Activated CD4-positive, alpha-beta memory T cell treated with anti-CD3 and anti-CD28 coated beads, Interleukin-2, amount 10 ng/mL, durations not matched to agents 7 days and 5 days (primary cell): Measurements from ENCODE around the gene POLR3A. TPM values are rescaled to one million over a fixed set of nuclear protein-coding genes. Genes with fewer than 3 reads are reported as not detected.
A peak's percentile ranks its signal among the peaks of the same experiment; 100 is the strongest.
"Not testable (repeated sequence)": the region's sequence is repeated elsewhere in the genome, so short reads cannot be mapped to it uniquely, and the experiment has no call there.

Source experiments
- CTCF ChIA-PET: fragments of 350-600 bp; sonication (Branson Sonifier 250); formaldehyde crosslinking; loops from one replicate; lab custom pipeline; 2021; ENCODE audit warnings: antibody characterized with exemption, inconsistent platforms; lab: Charles Lee
- POLR2A ChIA-PET: fragments of 350-600 bp; sonication (Branson Sonifier 250); formaldehyde crosslinking; loops from one replicate; lab custom pipeline; 2021; ENCODE audit warnings: antibody characterized with exemption; lab: Charles Lee
- DNase-seq: peaks from one replicate; pipeline ENCODE4 v3.0.0-alpha.2; 2020
- H3K27ac Mint-ChIP-seq: one replicate; pipeline ENCODE4 v1.8.0; 2021; ENCODE audit warnings: mild to moderate bottlenecking, mixed read lengths
- H3K27me3 Mint-ChIP-seq: one replicate; pipeline ENCODE4 v1.8.0; 2021; ENCODE audit warnings: mixed read lengths
- H3K36me3 Mint-ChIP-seq: one replicate; pipeline ENCODE4 v1.8.0; 2021; ENCODE audit warnings: low read depth, mixed read lengths
- H3K4me1 Mint-ChIP-seq: one replicate; pipeline ENCODE4 v1.8.0; 2021; ENCODE audit warnings: mixed read lengths
- H3K4me3 Mint-ChIP-seq: one replicate; pipeline ENCODE4 v1.8.0; 2021; ENCODE audit warnings: mild to moderate bottlenecking, mixed read lengths
- H3K9me3 Mint-ChIP-seq: one replicate; pipeline ENCODE4 v1.8.0; 2021; ENCODE audit warnings: mixed read lengths
- total RNA-seq, 2 experiments: library from RNA; stranded (reverse); gene quantifications; one replicate each; pipeline ENCODE4 v1.2.3, GENCODE V29; 2021

Gene POLR3A
- total RNA-seq: 10 to 100 TPM; 16.6 to 16.8 TPM

DNA sequence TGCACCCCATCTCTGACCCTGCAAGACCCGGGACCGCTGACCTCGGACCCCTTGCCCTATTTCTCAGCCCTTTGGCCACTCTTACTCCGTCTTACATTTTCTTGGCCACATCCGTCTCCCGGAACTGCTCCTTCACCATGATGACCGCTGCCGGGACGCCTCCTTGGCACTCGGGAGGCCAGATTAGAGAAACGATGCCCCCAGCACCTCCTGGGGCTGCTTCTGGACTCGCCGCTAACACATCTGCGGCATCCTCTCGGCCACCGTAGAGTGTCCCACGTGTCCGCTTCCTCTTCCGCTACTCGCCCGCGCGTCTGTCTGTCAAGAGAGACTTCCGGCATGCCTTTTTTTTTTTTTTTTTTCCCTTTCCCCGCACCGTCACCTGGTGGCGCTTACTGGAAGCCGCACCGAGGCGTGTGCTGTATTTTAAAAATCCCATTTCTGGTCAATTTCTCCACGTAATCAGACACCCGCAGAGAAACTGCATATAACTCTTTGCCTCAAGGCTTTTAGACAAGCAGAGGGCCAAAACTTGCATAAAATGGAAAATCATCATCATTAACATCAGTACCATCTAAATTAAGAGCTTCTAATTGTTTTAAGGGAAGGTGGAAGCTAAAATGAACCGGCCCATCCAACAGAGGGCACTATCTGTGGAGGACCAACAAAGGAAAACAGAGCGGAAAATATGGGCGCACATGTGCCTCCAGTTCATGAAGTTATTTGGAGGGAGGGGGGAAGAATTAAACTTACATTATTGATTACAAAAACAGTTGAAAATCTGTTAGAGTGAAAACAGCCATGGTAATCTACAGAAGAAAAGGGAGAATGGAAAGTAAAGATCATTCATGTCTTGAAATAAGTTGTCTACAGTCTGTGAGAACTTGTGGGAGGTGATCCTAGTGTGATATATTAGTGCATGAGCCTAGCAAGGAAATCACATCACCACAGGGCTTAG is at the start of gene POLR3A:
Gene POLR3A, minus strand, starts transcription at position 247 of the 958 bp plus-strand sequence. Its CDS starts 108 bp downstream, at position 139.
- H3K4me1 Mint-ChIP-seq: peaks cover 37% of the 10 kb centered on the region
- ChIA-PET CTCF (interaction anchor here (0.6 to 3.7 kb wide), 9 partner anchors 10 to 1726 kb away, joined by 3 to 19 read pairs (median 4); no protein-coding TSS in a partner anchor), POLR2A (interaction anchor here (1.2 to 2.0 kb wide), 2 partner anchors 13 to 273 kb away, joined by 4 to 6 read pairs; no protein-coding TSS in a partner anchor)
- H3K27me3 Mint-ChIP-seq: no peaks in the 10 kb centered on the region
- H3K4me3 Mint-ChIP-seq: peak within 1 kb of the TSS; percentile 95
- H3K27ac Mint-ChIP-seq: peak within 1 kb of the TSS; percentile 86
- no peaks in the 10 kb centered on the region for H3K9me3 Mint-ChIP-seq
- peak; percentile 93 for DNase-seq
- peaks cover 26% of the 10 kb centered on the region for H3K36me3 Mint-ChIP-seq

DNA sequence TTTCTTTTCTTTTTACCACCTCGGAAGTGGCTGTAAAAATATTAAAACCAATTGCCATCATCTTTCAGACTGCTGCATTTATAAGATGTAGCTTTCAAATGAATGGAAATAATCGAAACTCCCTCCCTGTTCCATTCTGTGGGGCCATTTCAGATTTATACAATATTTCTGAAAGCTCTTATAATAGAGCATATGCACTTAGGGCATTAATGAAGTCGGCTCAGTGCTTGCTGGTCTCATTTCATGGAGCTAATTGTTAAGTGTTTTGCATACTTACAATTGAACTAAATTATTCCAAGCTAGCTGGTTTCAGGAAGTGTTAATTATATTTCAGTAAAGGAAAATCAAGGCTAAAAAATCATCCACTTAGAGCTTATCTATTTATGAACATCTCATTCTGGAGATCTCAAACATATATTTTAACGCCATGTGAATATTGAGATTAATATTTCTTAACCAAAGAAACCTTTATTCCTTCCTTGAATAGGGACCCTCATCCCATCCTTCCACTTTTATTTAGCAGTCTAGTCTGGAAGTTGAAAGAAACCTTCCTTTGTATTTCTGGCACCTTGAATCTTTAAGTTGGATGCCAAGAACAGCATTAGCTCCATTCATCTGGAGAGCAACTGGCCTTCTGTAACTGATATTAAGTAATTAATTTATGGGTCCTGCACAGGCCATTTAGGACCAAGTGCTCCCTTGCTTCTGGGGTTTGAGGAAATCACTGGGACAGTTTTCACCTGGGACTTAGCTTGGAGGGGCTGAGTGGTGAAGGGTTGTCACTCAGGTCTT is 49.4 kb upstream of the POLR3A start:
- Mint-ChIP-seq H3K4me1 (no peaks in the 10 kb centered on the region), H3K27ac (no peak overlapping the region), H3K4me3 (no peak overlapping the region), H3K9me3 (no peaks in the 10 kb centered on the region), H3K27me3 (no peaks in the 10 kb centered on the region), H3K36me3 (no peaks in the 10 kb centered on the region)
- ChIA-PET CTCF (no interaction called here), POLR2A (no interaction called here)
- no peak for DNase-seq

DNA sequence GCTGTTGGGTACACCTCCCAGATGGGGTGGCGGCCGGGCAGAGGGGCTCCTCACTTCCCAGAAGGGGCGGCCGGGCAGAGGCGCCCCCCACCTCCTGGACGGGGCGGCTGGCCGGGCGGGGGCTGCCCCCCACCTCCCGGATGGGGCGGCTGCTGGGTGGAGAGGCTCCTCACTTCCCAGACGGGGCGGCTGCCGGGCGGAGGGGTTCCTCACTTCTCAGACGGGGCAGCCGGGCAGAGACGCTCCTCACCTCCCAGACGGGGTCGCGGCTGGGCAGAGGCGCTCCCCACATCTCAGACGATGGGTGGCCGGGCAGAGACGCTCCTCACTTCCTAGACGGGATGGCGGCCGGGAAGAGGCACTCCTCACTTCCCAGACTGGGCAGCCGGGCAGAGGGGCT is 46.5 kb upstream of the POLR3A start:
- H3K36me3 Mint-ChIP-seq, H3K9me3 Mint-ChIP-seq, CTCF ChIA-PET: not testable (repeated sequence)

DNA sequence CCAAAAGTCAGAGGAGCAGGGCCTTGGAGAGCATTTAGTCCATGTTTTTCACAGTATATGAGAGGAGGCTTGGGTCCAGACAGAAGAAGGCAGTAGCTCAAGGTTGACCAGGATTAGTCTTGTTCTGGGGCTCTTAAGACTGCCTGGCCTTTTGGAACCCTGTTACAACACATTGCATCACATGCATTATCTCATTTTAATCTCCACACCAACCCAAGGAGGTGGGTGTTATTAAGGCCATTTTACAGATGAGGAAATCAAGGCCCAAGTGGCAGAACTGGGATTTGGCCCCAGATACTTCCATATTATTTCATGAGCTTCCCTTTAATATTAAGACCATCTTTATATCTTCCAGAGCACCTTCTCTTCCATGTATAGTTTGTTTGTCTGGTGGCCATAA is 43.2 kb upstream of the POLR3A start:
- Mint-ChIP-seq H3K36me3 (no peaks in the 10 kb centered on the region), H3K4me1 (no peaks in the 10 kb centered on the region), H3K4me3 (no peak overlapping the region), H3K27ac (no peak overlapping the region), H3K27me3 (no peaks in the 10 kb centered on the region), H3K9me3 (no peaks in the 10 kb centered on the region)
- ChIA-PET POLR2A (no interaction called here), CTCF (no interaction called here)
- DNase-seq: no peak

More for the DNA sequence above, 46.5 kb upstream of the POLR3A start:
- H3K4me1 Mint-ChIP-seq, H3K27me3 Mint-ChIP-seq, H3K27ac Mint-ChIP-seq, H3K4me3 Mint-ChIP-seq, POLR2A ChIA-PET, DNase-seq: not testable (repeated sequence)

DNA sequence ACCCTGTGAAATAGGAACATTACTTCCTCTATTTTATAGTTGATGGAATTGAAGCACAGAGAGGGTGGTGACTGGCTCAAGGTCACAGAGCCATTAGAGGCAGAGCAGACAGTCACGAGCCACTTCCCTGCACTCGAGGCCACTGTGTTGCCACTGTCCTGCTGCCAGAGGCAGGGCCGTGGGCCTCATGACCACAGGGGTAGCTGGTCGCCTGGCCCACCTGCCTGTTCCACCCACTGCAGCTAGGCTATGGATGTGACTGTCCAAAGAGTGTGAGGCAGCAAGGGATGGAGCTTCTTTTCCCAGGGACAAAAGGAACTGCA is 42.5 kb upstream of the POLR3A start:
- ChIA-PET CTCF (no interaction called here), POLR2A (no interaction called here)
- no peak for DNase-seq
- Mint-ChIP-seq H3K27ac (no peak overlapping the region), H3K4me3 (no peak overlapping the region), H3K4me1 (no peaks in the 10 kb centered on the region), H3K36me3 (no peaks in the 10 kb centered on the region), H3K9me3 (no peaks in the 10 kb centered on the region), H3K27me3 (no peaks in the 10 kb centered on the region)

DNA sequence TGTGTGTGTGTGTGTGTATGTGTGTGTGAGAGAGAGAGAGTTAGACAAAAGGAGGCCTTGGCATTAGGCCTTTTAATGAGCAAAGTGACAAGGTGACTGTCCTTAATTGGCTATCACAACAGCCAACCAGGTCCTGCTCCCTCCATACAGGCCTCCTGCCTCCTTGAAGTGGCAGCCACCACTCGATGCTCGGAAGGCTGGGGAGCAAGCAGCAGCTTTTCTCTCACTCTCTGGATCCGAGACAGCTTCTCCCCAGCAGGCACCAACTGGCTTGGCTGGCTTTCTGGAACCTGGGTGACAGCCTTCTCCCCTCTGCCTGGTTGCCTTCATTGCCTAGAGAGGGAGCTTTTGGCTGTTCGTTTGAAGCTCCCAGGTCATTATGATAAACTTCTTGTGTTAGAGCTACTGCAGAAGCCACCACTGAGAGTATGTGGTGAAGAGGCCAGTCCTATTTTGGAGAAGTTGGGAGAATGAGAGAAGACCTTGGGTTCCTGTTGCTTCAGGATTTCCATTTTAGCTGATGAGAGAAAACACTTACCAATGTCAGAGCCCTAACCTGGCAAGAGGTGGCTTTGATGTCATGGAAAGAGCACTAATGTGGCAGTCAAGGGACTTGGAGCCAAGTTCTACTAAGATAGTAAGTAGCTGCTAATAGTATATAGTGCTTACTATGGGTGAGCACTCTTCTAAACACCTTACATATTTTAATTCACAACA is 42.0 kb upstream of the POLR3A start:
- Mint-ChIP-seq H3K27ac (no peak overlapping the region), H3K27me3 (no peaks in the 10 kb centered on the region), H3K36me3 (no peaks in the 10 kb centered on the region), H3K4me3 (no peak overlapping the region), H3K4me1 (no peaks in the 10 kb centered on the region), H3K9me3 (no peaks in the 10 kb centered on the region)
- CTCF ChIA-PET: no interaction called here
- POLR2A ChIA-PET: no interaction called here
- DNase-seq: no peak

DNA sequence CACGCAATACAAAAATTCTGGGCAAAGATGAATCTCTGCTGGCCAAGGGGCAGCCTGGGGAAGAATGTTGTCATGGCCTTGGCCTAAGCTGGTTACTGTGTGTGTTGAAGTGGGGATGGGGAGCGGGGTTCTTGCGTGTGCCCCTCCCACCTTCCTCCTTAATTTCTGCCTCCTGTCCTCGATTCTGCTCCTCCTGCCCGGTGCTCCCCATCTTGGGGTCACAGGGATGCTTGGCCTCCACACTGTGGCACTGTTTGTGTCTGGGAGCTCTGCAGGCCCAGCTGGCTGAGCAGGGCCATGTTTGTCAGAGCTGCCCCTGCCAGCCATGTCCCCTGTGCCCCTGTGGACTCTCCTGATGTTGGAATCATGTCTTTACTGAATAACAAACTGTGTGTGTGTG is 41.4 kb upstream of the POLR3A start:
- no peak overlapping the region for H3K4me3 Mint-ChIP-seq
- no peaks in the 10 kb centered on the region for H3K4me1 Mint-ChIP-seq
- H3K27ac Mint-ChIP-seq: no peak overlapping the region
- ChIA-PET CTCF (no interaction called here), POLR2A (no interaction called here)
- no peaks in the 10 kb centered on the region for H3K27me3 Mint-ChIP-seq
- no peaks in the 10 kb centered on the region for H3K9me3 Mint-ChIP-seq
- H3K36me3 Mint-ChIP-seq: no peaks in the 10 kb centered on the region
- DNase-seq: no peak

DNA sequence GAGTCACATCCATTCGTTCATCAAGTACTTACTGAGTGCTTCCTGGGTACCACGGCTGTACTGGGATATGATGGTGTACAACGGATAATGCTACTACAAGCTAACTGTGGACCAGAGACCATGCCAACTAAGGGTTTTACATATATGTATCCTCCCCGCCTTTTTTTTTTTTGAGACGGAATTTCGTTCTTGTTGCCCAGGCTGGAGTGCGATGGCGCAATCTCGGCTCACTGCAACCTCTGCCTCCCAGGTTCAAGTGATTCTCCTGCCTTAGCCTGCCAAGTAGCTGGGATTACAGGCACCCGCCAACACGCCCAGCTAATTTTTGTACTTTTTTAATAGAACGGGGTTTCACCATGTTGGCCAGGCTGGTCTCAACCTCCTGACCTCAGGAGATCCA is 40.7 kb upstream of the POLR3A start:
- H3K36me3 Mint-ChIP-seq, POLR2A ChIA-PET, CTCF ChIA-PET: not testable (repeated sequence)

DNA sequence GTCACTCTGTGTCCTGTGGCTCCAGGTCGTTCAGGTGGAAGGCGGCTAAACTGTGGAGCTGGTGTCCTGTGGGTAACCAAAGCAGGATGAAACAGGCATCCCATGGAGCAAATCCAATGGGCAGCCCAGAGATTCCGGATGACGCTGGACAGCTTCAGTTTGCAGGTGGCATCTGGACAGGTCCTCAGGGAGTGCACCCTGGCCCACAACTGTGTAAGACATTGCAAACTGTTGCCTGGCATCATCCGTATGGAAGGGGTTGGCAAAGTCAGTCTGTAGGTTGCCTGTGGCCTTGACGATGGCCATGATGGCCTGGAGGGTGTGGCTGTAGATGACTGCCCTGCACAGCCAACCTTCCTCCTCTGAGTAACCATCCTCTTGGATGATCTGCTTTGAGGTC is 39.8 kb upstream of the POLR3A start:
- no peak overlapping the region for H3K27ac Mint-ChIP-seq
- DNase-seq: no peak
- no peaks in the 10 kb centered on the region for H3K9me3 Mint-ChIP-seq
- no peaks in the 10 kb centered on the region for H3K4me1 Mint-ChIP-seq
- ChIA-PET CTCF (no interaction called here), POLR2A (no interaction called here)
- no peaks in the 10 kb centered on the region for H3K36me3 Mint-ChIP-seq
- H3K27me3 Mint-ChIP-seq: no peaks in the 10 kb centered on the region
- H3K4me3 Mint-ChIP-seq: no peak overlapping the region

More for the DNA sequence above, 40.7 kb upstream of the POLR3A start:
- H3K4me1 Mint-ChIP-seq, H3K27ac Mint-ChIP-seq, H3K27me3 Mint-ChIP-seq, H3K4me3 Mint-ChIP-seq, H3K9me3 Mint-ChIP-seq, DNase-seq: not testable (repeated sequence)

DNA sequence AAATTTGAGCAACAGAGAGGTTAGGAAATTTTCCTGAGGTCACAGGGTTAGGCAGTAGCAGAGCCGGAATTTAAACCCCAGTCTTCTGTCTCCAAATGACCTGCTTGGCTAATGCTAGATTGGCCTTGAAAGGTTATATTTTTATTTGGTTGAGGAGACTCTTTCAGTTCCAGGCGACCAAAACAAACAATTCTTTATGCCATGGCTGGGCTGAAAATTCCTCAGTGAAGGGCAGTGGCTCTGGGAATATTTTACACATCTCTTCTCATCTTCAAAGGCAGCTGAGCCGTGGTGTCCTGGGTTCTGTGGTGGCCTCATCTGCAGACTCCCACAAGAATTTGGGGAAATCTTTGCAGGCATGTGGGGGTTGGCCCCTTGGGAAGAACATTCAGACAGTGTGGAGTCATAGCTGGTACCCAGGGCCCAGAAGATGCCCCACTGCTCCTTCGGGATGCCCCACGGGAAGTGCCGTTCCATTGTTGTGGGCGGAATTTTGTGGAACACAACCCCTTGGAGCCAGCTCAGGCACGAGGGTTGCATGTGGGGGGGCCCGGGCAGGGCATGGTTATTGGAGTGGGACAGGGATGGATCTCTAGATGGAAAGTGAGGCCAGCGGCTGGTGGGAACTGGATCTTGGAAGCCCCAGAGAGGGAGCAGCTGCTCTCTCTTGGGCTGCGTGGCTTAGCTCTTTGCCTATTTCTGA is 37.6 kb upstream of the POLR3A start:
- POLR2A ChIA-PET: no interaction called here
- Mint-ChIP-seq H3K4me3 (no peak overlapping the region), H3K4me1 (peaks cover 9% of the 10 kb centered on the region)

DNA sequence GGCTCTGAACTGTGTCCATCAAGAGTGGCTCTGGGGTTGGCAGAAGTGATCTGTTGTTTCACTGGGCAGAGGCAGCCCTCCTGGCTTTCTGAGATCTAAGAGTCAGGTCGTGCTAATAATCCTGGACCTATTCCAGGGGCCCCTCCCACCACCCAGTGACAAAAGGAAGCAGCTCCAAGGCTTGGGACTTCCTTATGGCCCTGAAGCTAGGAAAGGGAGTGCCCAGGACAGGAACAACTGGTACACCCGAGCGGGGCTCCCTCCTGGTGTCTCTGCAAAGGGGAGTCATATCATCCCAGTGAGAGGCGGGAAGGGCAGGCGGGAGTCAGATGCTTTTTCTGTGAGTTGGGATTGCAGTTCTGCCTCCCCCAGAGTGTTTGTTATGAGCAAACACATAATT is 36.7 kb upstream of the POLR3A start:
- no peaks in the 10 kb centered on the region for H3K36me3 Mint-ChIP-seq
- no peaks in the 10 kb centered on the region for H3K9me3 Mint-ChIP-seq
- no peak overlapping the region for H3K27ac Mint-ChIP-seq
- ChIA-PET CTCF (interaction anchor here (1.7 kb wide), 1 partner anchor 19 kb away, joined by 5 read pairs; no protein-coding TSS in a partner anchor), POLR2A (no interaction called here)
- DNase-seq: no peak
- no peak overlapping the region for H3K4me3 Mint-ChIP-seq
- peaks cover 9% of the 10 kb centered on the region for H3K4me1 Mint-ChIP-seq
- no peaks in the 10 kb centered on the region for H3K27me3 Mint-ChIP-seq

More for the DNA sequence above, 37.6 kb upstream of the POLR3A start:
- CTCF ChIA-PET: interaction anchor here (1.7 kb wide), 1 partner anchor 20 kb away, joined by 5 read pairs; no protein-coding TSS in a partner anchor
- no peaks in the 10 kb centered on the region for H3K9me3 Mint-ChIP-seq
- H3K27me3 Mint-ChIP-seq: no peaks in the 10 kb centered on the region
- H3K36me3 Mint-ChIP-seq: no peaks in the 10 kb centered on the region
- no peak for DNase-seq
- H3K27ac Mint-ChIP-seq: no peak overlapping the region

DNA sequence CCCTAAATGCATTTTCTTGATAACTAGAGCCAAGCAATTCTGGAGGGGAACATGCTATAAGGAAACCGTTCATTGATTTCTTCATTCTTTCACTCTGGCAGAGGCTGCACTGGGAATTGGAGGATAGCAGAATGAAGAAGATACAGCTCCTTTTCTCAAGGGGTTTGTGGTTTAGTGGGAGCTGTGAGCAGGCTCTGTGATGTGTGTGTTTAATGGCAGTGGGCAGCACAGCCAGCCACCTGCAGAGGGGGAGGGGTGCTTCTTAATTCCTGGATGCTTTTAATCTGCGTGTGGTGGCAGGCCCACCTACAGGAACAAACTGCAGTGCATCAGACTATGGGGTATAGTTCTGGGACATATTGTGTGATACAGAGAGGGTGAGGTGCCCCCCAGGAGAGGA is 36.3 kb upstream of the POLR3A start:
- Mint-ChIP-seq H3K27me3 (no peaks in the 10 kb centered on the region), H3K4me1 (peaks cover 9% of the 10 kb centered on the region), H3K36me3 (no peaks in the 10 kb centered on the region), H3K27ac (no peak overlapping the region), H3K4me3 (no peak overlapping the region), H3K9me3 (no peaks in the 10 kb centered on the region)
- no peak for DNase-seq
- ChIA-PET POLR2A (no interaction called here), CTCF (no interaction called here)
